MG63 (cell line): ENCODE results near the gene CPAMD8. TPM values are rescaled to one million over a fixed set of nuclear protein-coding genes. Genes with fewer than 3 reads are reported as not detected.
A peak's percentile ranks its signal among the peaks of the same experiment; 100 is the strongest.

Experiments
- DNase-seq: peaks from one replicate; pipeline ENCODE4 v3.0.0-alpha.2; 2020
- H3K27me3 ChIP-seq: fragments of 250-450 bp; sonication (Bioruptor Pico); 2 replicates; pipeline ENCODE4 v1.5.1; 2020; ENCODE audit warnings: mild to moderate bottlenecking, moderate library complexity
- H3K36me3 ChIP-seq: fragments of 250-450 bp; sonication (Bioruptor Pico); 2 replicates; pipeline ENCODE4 v1.5.1; 2020; ENCODE audit warnings: mild to moderate bottlenecking, moderate library complexity
- H3K4me3 ChIP-seq: fragments of 250-450 bp; sonication (Bioruptor Pico); 2 replicates; pipeline ENCODE4 v1.5.1; 2020; ENCODE audit warnings: mild to moderate bottlenecking, moderate library complexity
- H3K9me3 ChIP-seq: fragments of 250-450 bp; sonication (Bioruptor Pico); 2 replicates; pipeline ENCODE4 v1.5.1; 2020; ENCODE audit warnings: mild to moderate bottlenecking, moderate library complexity
- total RNA-seq: library from RNA; depleted of rRNA; stranded (reverse); fragments of >200 nt; shearing (Covaris generic); gene quantifications from 2 replicates; pipeline ENCODE4 v1.2.3, GENCODE V29; 2014; ENCODE audit warnings: low replicate concordance

Gene CPAMD8
- total RNA-seq, 1 experiment from 2014 or later, result 2.6 TPM

- Histone ChIP-seq H3K4me3 (no peak overlapping the region), H3K36me3 (no peaks in the 10 kb centered on the region), H3K27me3 (no peaks in the 10 kb centered on the region), H3K9me3 (no peaks in the 10 kb centered on the region)
- DNase-seq, result no peak
Measured at GRCh38 chr19:16898361-16899015, 128.1 kb downstream of the CPAMD8 start.

DNA sequence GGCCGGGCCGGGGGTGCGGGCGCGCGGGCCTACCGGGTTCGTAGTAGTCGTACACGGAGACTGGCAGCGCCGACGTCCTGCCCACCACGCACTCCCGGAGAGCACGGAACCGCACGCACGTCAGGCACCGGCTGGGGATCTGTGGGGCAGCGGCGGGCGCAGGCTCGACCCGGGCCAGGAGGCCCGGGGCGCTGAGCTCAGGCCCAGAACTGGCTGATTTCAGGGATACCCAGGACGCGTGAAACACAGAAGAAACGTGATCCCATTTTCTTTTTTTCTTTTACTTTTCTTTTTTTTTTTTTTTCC, 128.8 kb downstream of the CPAMD8 start:
- peak; percentile 35 for DNase-seq
- Histone ChIP-seq H3K36me3 (no peaks in the 10 kb centered on the region), H3K9me3 (no peaks in the 10 kb centered on the region), H3K27me3 (no peaks in the 10 kb centered on the region), H3K4me3 (peak overlapping the region; percentile 56)

GRCh38 chr19:16897029-16897855, 129.4 kb downstream of the CPAMD8 start:
- H3K4me3 ChIP-seq, result peak overlapping the region; percentile 56
- H3K9me3 ChIP-seq, result no peaks in the 10 kb centered on the region
- DNase-seq, result peak; percentile 93
- no peaks in the 10 kb centered on the region for H3K27me3 ChIP-seq
- H3K36me3 ChIP-seq, result no peaks in the 10 kb centered on the region

DNA sequence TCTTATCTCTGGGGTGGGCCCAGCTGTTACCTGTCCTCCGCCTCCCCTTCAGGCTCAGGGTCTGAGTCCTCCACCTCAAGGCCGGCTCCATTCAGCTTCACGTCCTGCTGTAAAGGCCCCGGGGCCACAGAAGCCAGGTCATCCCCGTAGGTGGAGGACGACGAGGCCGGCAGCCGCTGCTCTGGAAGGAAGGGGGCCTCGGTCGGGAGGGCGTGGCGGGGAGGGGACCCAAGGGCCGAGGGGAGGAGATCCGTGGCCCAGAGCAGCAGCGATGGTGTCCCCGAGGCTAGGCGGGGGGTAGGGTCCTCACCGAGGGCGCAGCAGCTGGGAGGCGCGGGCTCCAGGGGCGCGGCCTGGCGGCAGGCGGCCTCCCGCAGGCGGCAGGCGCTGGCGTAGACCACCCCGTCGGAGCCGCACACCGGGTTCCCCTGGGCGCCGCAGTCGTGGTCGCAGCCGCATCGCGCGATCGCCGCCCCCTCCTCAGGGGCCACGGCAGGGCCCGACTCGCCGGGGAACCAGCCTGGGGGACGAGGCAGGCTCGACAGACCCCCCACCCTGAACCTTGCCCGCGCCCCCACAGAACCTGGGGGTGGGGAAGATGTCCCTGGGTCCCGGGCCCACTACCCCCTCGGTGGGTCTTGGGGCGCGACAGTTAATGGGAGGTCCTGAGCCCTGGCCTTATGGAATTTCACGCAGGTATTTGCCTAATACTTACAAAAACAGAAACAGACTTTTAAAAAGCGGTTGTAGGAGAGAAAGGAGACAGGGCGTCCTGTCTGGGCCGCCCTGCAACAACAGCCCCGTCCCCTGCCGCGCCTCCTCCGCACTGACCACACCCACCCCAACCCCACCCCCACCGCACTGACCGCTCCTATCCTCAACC, 130.2 kb downstream of the CPAMD8 start:
- H3K27me3 ChIP-seq, result no peaks in the 10 kb centered on the region
- H3K9me3 ChIP-seq, result no peaks in the 10 kb centered on the region
- H3K4me3 ChIP-seq, result peak overlapping the region; percentile 52
- no peak for DNase-seq
- H3K36me3 ChIP-seq, result no peaks in the 10 kb centered on the region

DNA sequence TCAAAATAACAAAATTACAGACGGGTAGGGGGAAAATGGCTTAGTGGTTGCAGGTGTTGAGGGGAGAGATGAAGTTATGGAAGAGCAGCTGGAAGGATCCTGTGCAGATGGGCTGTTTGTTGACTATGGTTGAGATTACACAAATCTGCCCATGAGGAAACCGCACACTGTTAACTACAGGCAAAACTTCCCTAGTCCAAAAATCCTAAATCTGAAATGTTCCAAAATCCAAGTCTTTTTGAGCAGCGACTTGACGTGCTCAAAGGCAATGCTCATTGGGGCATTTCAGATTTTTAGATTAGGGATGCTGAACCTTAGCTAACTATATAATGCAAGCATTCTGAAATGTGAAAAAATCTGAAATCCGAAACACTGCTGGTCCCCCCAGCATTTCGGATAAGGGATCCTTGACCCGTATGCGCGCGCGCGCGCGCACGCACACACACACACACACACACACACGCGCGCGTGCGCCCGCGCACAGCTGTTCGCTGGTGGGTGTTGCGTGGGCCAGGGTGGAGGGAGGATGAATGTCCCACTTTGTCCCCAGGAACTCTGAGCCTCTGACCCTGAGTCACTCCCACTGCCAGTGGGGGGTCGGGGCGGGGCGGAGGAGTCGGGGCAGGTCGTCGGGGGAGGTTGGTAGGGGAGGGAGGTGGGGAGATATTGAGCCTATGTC, 131.0 kb downstream of the CPAMD8 start:
- Histone ChIP-seq H3K27me3 (no peaks in the 10 kb centered on the region), H3K36me3 (no peaks in the 10 kb centered on the region), H3K4me3 (no peak overlapping the region), H3K9me3 (no peaks in the 10 kb centered on the region)
- DNase-seq, result no peak

DNA sequence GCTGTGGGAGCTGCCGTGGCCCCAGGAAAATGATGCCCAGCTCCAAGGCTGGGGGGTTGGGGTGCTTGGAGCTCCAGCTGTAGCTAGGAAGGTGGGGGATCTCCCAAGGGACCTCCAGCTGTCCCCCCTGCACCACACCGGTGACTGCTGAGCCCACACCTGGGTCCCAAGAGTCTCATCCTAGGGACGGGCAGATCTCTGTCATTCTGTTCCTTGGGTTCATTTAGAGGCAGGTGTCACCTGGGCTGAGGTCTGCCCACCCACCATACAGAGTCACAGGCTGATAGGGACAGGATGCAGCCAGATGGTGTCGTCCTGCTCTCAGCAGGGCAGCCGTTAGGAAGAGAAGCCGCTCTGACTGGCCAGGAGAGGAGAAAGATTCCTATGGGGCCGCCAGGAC, 132.5 kb downstream of the CPAMD8 start:
- H3K36me3 ChIP-seq, result no peaks in the 10 kb centered on the region
- no peak overlapping the region for H3K4me3 ChIP-seq
- DNase-seq, result no peak
- no peaks in the 10 kb centered on the region for H3K9me3 ChIP-seq
- H3K27me3 ChIP-seq, result no peaks in the 10 kb centered on the region

- no peak overlapping the region for H3K4me3 ChIP-seq
- no peak for DNase-seq
- H3K27me3 ChIP-seq, result no peaks in the 10 kb centered on the region
- H3K9me3 ChIP-seq, result no peaks in the 10 kb centered on the region
- no peaks in the 10 kb centered on the region for H3K36me3 ChIP-seq
Measured at GRCh38 chr19:16893686-16893989, 133.0 kb downstream of the CPAMD8 start.

- DNase-seq, result no peak
- Histone ChIP-seq H3K27me3 (no peaks in the 10 kb centered on the region), H3K4me3 (no peak overlapping the region), H3K9me3 (no peaks in the 10 kb centered on the region), H3K36me3 (no peaks in the 10 kb centered on the region)
Measured at GRCh38 chr19:16892868-16893685, 133.5 kb downstream of the CPAMD8 start.

GRCh38 chr19:16892436-16892835, 134.2 kb downstream of the CPAMD8 start:
- H3K36me3 ChIP-seq, result no peaks in the 10 kb centered on the region
- DNase-seq, result no peak
- H3K4me3 ChIP-seq, result no peak overlapping the region
- no peaks in the 10 kb centered on the region for H3K27me3 ChIP-seq
- H3K9me3 ChIP-seq, result no peaks in the 10 kb centered on the region

DNA sequence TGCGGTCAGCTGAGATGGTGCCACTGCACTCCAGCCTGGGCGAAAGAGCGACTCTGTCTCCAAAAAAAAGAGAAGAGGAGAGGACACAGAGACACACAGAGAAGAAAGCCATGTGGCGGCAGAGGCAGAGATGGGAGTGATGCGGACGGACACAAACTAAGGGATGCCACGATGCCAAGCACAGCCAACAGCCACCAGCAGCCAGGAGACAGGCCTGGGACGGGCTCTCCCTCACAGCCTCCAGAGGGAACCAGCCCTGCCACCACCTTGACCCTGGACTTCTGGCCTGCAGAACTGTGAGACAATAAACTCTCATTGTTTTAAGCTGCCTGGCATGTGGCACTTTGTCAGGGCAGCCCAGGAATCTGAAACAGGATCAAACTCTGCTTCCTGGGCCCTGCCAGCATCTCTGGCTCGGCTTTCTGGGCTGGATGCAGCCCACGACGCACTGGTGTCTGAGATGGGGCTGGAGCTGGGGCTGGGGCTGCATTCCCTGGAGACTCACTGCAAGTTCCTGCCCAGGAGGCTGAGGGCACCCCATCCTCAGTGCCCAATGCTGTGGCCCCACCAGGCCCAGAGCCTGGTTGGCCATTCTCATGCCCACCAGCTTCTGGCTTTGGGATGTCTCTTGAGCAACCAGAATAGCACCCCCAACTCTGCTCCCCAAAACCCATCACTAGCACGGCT, 134.8 kb downstream of the CPAMD8 start:
- Histone ChIP-seq H3K36me3 (no peaks in the 10 kb centered on the region), H3K4me3 (no peak overlapping the region)
- no peak for DNase-seq

DNA sequence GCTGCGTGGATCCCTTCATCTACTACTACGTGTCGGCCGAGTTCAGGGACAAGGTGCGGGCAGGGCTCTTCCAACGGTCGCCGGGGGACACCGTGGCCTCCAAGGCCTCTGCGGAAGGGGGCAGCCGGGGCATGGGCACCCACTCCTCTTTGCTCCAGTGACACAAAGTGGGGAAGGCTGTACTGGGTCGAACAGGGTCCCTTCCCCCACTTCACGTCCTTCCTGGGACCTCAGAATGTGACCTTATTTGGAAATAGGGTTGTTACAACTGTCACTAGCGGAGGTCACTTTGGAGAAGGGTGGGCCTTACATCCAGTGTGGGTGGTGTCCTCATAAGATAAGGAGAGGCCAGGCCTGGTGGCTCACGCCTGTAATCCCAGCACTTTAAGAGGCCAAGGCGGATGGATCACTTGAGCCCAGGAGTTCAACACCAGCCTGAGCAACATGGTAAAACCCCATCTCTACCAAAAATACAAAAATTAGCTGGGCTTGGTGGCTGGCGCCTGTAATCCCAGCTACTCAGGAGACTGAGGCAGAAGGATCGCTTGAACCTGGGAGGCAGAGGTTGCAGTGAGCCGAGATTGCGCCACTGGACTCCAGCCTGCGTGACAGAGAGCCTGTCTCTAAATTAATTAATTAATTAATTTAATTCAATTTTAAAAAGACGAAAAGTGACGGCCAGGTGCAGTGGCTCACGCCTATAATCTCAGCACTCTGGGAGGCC, 136.0 kb downstream of the CPAMD8 start:
- Histone ChIP-seq H3K27me3 (no peaks in the 10 kb centered on the region), H3K36me3 (no peaks in the 10 kb centered on the region), H3K9me3 (no peaks in the 10 kb centered on the region), H3K4me3 (no peak overlapping the region)
- no peak for DNase-seq

More for the DNA sequence above, 134.8 kb downstream of the CPAMD8 start:
- Histone ChIP-seq H3K27me3 (no peaks in the 10 kb centered on the region), H3K9me3 (no peaks in the 10 kb centered on the region)

GRCh38 chr19:16889883-16890460, 136.6 kb downstream of the CPAMD8 start:
- Histone ChIP-seq H3K4me3 (peak overlapping the region; percentile 14; the same call in 1 of the 2 replicates), H3K27me3 (no peaks in the 10 kb centered on the region), H3K36me3 (no peaks in the 10 kb centered on the region), H3K9me3 (no peaks in the 10 kb centered on the region)
- DNase-seq, result no peak

DNA sequence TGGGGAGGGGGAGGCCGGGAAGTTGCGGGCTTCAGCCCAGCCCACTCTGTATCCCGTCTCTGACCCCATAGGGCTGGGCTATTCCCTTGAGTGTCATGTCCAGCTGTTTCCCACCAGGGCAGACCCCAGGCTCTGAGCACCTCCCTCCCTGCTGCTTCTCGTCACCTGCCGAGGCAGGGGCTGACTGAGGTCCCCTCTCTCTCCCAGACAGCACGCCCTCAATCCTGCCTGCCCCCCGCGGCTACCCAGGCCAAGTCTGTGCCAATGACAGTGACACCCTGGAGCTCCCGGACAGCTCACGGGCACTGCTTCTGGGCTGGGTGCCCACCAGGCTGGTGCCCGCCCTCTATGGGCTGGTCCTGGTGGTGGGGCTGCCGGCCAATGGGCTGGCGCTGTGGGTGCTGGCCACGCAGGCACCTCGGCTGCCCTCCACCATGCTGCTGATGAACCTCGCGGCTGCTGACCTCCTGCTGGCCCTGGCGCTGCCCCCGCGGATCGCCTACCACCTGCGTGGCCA, 137.2 kb downstream of the CPAMD8 start:
- DNase-seq, result peak; percentile 85
- Histone ChIP-seq H3K27me3 (no peaks in the 10 kb centered on the region), H3K36me3 (no peaks in the 10 kb centered on the region), H3K4me3 (peak overlapping the region; percentile 14; the same call in 1 of the 2 replicates), H3K9me3 (no peaks in the 10 kb centered on the region)

- Histone ChIP-seq H3K9me3 (no peaks in the 10 kb centered on the region), H3K36me3 (no peaks in the 10 kb centered on the region), H3K27me3 (no peaks in the 10 kb centered on the region), H3K4me3 (peak within 1 kb of the TSS; percentile 14; the same call in 1 of the 2 replicates)
- no peak for DNase-seq
Measured at GRCh38 chr19:16888629-16889365, 137.8 kb downstream of the CPAMD8 start, which contains the start of gene F2RL3. TSS of gene F2RL3 (plus strand) at chr19:16888999. CDS start at chr19:16889190, 191 bp downstream.
